Kidney epithelial cell (primary cell): ENCODE data around the gene GRIP1. TPM values are rescaled to one million over a fixed set of nuclear protein-coding genes. Genes with fewer than 3 reads are reported as not detected.

Experiments
- DNase-seq: peaks from one replicate; pipeline ENCODE4 v3.0.0-alpha.2; 2010; ENCODE audit warnings: low read depth
- H3K27me3 ChIP-seq: 2 replicates; pipeline ENCODE4 v1.6.0; 2011; ENCODE audit warnings: low read length; ENCODE audit not compliant: control insufficient read depth, insufficient read depth
- H3K36me3 ChIP-seq: 2 replicates; pipeline ENCODE4 v1.5.1; 2011; ENCODE audit warnings: low read length; ENCODE audit not compliant: control insufficient read depth, insufficient read depth
- H3K4me3 ChIP-seq: 2 replicates; pipeline ENCODE4 v1.5.1; 2011; ENCODE audit warnings: low read depth, mild to moderate bottlenecking, control low read depth, low read length
- CTCF ChIP-seq: IDR thresholded peaks from 2 replicates; pipeline ENCODE4 v1.5.1; 2011; ENCODE audit warnings: mild to moderate bottlenecking, moderate library complexity, low read length, control low read depth, inconsistent platforms; ENCODE audit not compliant: insufficient read depth, poor library complexity, severe bottlenecking
- total RNA-seq: library from RNA; depleted of rRNA; stranded (reverse); fragments of >200 nt; gene quantifications from 2 replicates; pipeline ENCODE4 v1.2.3, GENCODE V29; 2015

Gene GRIP1
- total RNA-seq, 1 donor from 2014 or later, result 4.2 TPM

GRCh38 chr12:66447643-66448042 is 231.2 kb downstream of the GRIP1 start:
- DNase-seq, result no peak
- no peak for TF ChIP-seq CTCF
- Histone ChIP-seq H3K4me3 (no peak overlapping the region), H3K36me3 (no peaks in the 10 kb centered on the region), H3K27me3 (no peaks in the 10 kb centered on the region)

DNA sequence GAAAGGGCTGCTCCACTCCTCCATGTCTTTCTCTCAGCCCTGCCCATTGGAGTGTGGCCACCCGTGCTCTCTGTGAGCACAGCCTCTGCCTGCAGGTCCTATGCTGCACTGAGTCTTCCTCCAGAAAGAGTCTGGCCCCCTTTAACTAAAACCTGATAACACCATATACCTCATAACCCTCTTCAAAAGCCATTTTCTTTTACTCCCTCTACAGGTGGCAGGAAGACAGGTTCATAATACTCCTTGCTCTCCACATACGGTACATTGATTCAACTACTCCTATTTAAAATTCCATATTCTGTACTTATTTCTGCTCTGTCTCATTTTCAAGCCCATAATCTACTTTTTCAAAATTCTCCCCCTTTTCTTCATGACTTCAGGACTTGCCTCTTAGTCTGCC is 232.6 kb downstream of the GRIP1 start:
- Histone ChIP-seq H3K27me3 (no peaks in the 10 kb centered on the region), H3K4me3 (no peak overlapping the region), H3K36me3 (no peaks in the 10 kb centered on the region)
- DNase-seq, result no peak
- peak; percentile 5 for TF ChIP-seq CTCF

DNA sequence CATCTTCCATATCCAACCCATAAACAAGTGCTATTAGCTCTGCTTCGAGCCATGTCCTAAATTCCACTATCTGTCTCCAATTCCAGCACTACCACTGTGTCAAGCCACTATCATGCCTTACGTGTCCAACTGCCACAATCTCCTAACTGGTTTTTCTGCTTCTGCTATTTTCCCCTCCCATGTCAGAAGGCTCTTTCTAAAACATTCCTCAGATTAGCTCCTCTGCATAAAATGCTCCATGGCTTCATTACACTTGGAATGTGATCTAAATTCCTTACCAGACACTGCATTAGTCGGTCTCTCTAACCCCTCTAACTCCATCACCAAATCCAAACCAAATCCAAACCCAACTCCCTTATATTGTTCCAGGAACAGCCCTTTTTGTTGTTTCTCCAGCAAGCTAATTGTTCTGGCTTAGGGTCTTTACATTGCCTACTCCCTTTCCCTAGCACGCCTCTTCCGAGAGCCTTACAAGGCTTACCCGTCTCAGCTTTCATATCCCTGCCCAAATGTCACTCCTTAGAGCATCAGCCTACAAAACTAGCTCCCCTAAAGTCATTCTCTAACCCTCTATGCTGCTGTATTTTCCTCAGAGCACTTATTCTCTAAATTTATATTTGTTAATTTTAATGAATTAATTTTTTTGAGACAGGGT is 236.8 kb downstream of the GRIP1 start:
- Histone ChIP-seq H3K27me3 (no peaks in the 10 kb centered on the region), H3K4me3 (no peak overlapping the region), H3K36me3 (no peaks in the 10 kb centered on the region)
- no peak for DNase-seq
- TF ChIP-seq CTCF, result no peak

- no peak overlapping the region for H3K4me3 ChIP-seq
- H3K27me3 ChIP-seq, result no peaks in the 10 kb centered on the region
- no peak for TF ChIP-seq CTCF
- H3K36me3 ChIP-seq, result no peaks in the 10 kb centered on the region
- DNase-seq, result no peak
These were observed 240.3 kb downstream of the GRIP1 start for GRCh38 chr12:66438601-66439000.

GRCh38 chr12:66430106-66430505 is 248.8 kb downstream of the GRIP1 start:
- no peak for TF ChIP-seq CTCF
- DNase-seq, result no peak
- H3K4me3 ChIP-seq, result no peak overlapping the region

DNA sequence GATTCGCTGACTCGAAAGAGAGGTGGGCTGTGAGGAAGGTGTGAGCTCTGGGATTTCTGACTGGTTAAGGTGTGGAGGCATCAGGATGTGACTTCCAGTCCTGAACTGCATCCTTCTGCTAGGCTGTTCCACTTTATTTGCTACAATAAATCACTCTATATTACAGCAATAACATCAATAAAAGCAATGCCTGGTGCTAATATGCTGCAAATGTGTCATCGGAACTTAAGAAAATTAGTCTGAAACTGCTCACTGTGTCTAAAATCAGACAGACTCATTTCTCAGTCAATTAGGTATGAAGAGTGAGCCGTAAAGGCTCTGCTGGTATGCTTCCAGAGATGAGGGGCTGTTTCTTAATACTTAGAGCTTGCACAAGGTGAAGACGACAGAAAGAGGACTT is 250.0 kb downstream of the GRIP1 start:
- Histone ChIP-seq H3K36me3 (no peaks in the 10 kb centered on the region), H3K4me3 (no peak overlapping the region), H3K27me3 (no peaks in the 10 kb centered on the region)
- TF ChIP-seq CTCF, result no peak
- DNase-seq, result no peak

More at GRCh38 chr12:66430106-66430505, 248.8 kb downstream of the GRIP1 start:
- H3K27me3 ChIP-seq, result no peaks in the 10 kb centered on the region
- no peaks in the 10 kb centered on the region for H3K36me3 ChIP-seq
